HepG2 (cell line): ENCODE results near the gene SRP14. TPM values are rescaled to one million over a fixed set of nuclear protein-coding genes. Genes with fewer than 3 reads are reported as not detected.

Experiments
- ATAC-seq: fragments of 200-7000 bp; cut with Tn5 transposase; 3 replicates; pipeline ENCODE4 v1.9.1; 2020; ENCODE audit warnings: mild to moderate bottlenecking, moderate library complexity
- BruUV-seq: library from RNA; stranded (reverse); fragments of 400-500 nt; replicated peaks from 2 replicates; lab custom pipeline; 2021; lab: Mats Ljungman, UMichigan
- CTCF ChIA-PET: fragments of 300-600 bp; formaldehyde crosslinking; extraction: SDS; loops from one replicate; lab custom pipeline; 2021; ENCODE audit warnings: low total read pairs, inconsistent platforms, low intra/inter-chr PET ratio; lab: Yijun Ruan, JAX
- POLR2A ChIA-PET: fragments of 350-600 bp; sonication (Branson Sonifier 250); formaldehyde crosslinking; loops from one replicate; lab custom pipeline; 2020; ENCODE audit warnings: antibody characterized with exemption, inconsistent platforms; lab: Yijun Ruan, JAX
- DNase-seq: peaks from one replicate; pipeline ENCODE4 v3.0.0-alpha.2; 2015; ENCODE audit warnings: low spot score
- FAIRE-seq: peaks from 3 replicates; lab custom pipeline; 2011; peaks lifted over from hg19 to GRCh38; lab: Jason Lieb, UNC
- H2AFZ ChIP-seq: one replicate; pipeline ENCODE4 v1.6.1; 2011; ENCODE audit warnings: low read length, inconsistent platforms
- H3K27ac ChIP-seq: fragments of 300-600 bp; 3 replicates; pipeline ENCODE4 v1.8.0; 2011; ENCODE audit warnings: mixed run types, mild to moderate bottlenecking, mixed read lengths, low read length, inconsistent platforms; ENCODE audit not compliant: insufficient read depth; ENCODE audit errors: extremely low read length
- H3K27me3 ChIP-seq, 2 experiments: fragments of 200-600 bp in 1 of 2; 2 replicates in 1 of 2; 3 replicates in 1 of 2; pipeline versions ENCODE4 v1.6.0 to v1.8.0; 2011; ENCODE audit warnings: low read length in 2 of 2, mild to moderate bottlenecking in 2 of 2, moderate library complexity in 2 of 2, inconsistent platforms in 1 of 2; ENCODE audit not compliant: insufficient read depth in 2 of 2, control insufficient read depth in 1 of 2
- H3K36me3 ChIP-seq, 2 experiments: fragments of 200-600 bp in 1 of 2; replicated peaks in 1 of 2; 2 replicates in 1 of 2; 3 replicates in 1 of 2; pipeline versions ENCODE4 v1.5.1 to v1.8.0; 2011; ENCODE audit warnings: low read length in 2 of 2, inconsistent platforms in 1 of 2; ENCODE audit not compliant: insufficient read depth in 2 of 2, control insufficient read depth in 1 of 2
- H3K4me1 ChIP-seq: 2 replicates; pipeline ENCODE4 v1.5.1; 2012; ENCODE audit warnings: low read length, inconsistent platforms; ENCODE audit not compliant: insufficient read depth
- H3K4me2 ChIP-seq: 2 replicates; pipeline ENCODE4 v1.6.0; 2011; ENCODE audit warnings: low read depth, low read length, inconsistent platforms
- H3K4me3 ChIP-seq, 3 experiments: fragments of 200-600 bp in 1 of 3; sonication (generic), shearing (Covaris generic) in 1 of 3; replicated peaks in 1 of 3; 2 replicates each; pipeline ENCODE4 v1.5.1; 2011 to 2016; ENCODE audit warnings: low read length in 3 of 3, inconsistent platforms in 2 of 3, low read depth in 2 of 3, mild to moderate bottlenecking in 2 of 3, control low read depth in 1 of 3, mixed read lengths in 1 of 3; ENCODE audit not compliant: insufficient read depth in 1 of 3
- H3K79me2 ChIP-seq: one replicate; pipeline ENCODE4 v1.6.1; 2011; ENCODE audit warnings: low read length, inconsistent platforms; ENCODE audit not compliant: insufficient read depth
- H3K9ac ChIP-seq: 2 replicates; pipeline ENCODE4 v1.6.0; 2011; ENCODE audit warnings: mild to moderate bottlenecking, low read depth, low read length, inconsistent platforms; ENCODE audit not compliant: insufficient read depth
- H3K9me3 ChIP-seq: 2 replicates; pipeline ENCODE4 v1.5.1; 2012; ENCODE audit warnings: mild to moderate bottlenecking, low read length
- H4K20me1 ChIP-seq: 2 replicates; pipeline ENCODE4 v1.6.0; 2011; ENCODE audit warnings: inconsistent platforms, mild to moderate bottlenecking, low read length, moderate library complexity; ENCODE audit not compliant: insufficient read depth
- BCLAF1 ChIP-seq: fragments of 450-650 bp; IDR thresholded peaks from 2 replicates; pipeline ENCODE4 v1.6.1; 2017; ENCODE audit warnings: mild to moderate bottlenecking
- CTCF ChIP-seq: sonication (generic); formaldehyde crosslinking; IDR thresholded peaks from 2 replicates; pipeline ENCODE4 v1.5.0; 2020; ENCODE audit warnings: mild to moderate bottlenecking, missing genetic modification reagents, moderate library complexity
- HNRNPH1 ChIP-seq: fragments of 200-400 bp; formaldehyde crosslinking; optimal IDR thresholded peaks from 2 replicates; pipeline ENCODE3; 2017; ENCODE audit warnings: mild to moderate bottlenecking, low read depth, low read length
- HOXA5 ChIP-seq: sonication (generic); formaldehyde crosslinking; IDR thresholded peaks from 2 replicates; pipeline ENCODE4 v1.4.0; 2020; ENCODE audit warnings: missing genetic modification reagents
- JUND ChIP-seq: sonication (generic); formaldehyde crosslinking; IDR thresholded peaks from 2 replicates; pipeline ENCODE4 v1.8.0; 2022; ENCODE audit warnings: mild to moderate bottlenecking, missing genetic modification reagents
- KAT8 ChIP-seq: IDR thresholded peaks from 2 replicates; pipeline ENCODE4 v1.6.1; 2016; ENCODE audit warnings: missing genetic modification reagents, missing compliant biosample characterization
- MXD3 ChIP-seq: IDR thresholded peaks from 2 replicates; pipeline ENCODE4 v1.6.1; 2016; ENCODE audit warnings: mild to moderate bottlenecking, missing biosample characterization, missing genetic modification reagents
- MXI1 ChIP-seq: IDR thresholded peaks from 3 replicates; pipeline ENCODE4 v1.6.1; 2012; ENCODE audit warnings: low read depth, low read length, inconsistent platforms, borderline replicate concordance
- SPEN ChIP-seq: sonication (generic); formaldehyde crosslinking; IDR thresholded peaks from 2 replicates; pipeline ENCODE4 v1.5.1; 2020; ENCODE audit warnings: low read depth, mild to moderate bottlenecking, missing genetic modification reagents
- STAG1 ChIP-seq: sonication (generic); formaldehyde crosslinking; IDR thresholded peaks from 2 replicates; pipeline ENCODE4 v1.4.0; 2020; ENCODE audit warnings: missing genetic modification reagents
- YEATS2 ChIP-seq: sonication (generic); formaldehyde crosslinking; IDR thresholded peaks from 2 replicates; pipeline ENCODE4 v1.4.0; 2020; ENCODE audit warnings: missing genetic modification reagents, borderline replicate concordance
- ZBTB38 ChIP-seq: sonication (generic); formaldehyde crosslinking; IDR thresholded peaks from 2 replicates; pipeline ENCODE4 v1.5.1; 2020; ENCODE audit warnings: mild to moderate bottlenecking, missing genetic modification reagents
- ZFP90 ChIP-seq: sonication (generic); formaldehyde crosslinking; IDR thresholded peaks from 2 replicates; pipeline ENCODE4 v1.8.0; 2022; ENCODE audit warnings: missing genetic modification reagents, mild to moderate bottlenecking, inconsistent platforms, borderline replicate concordance
- ZNF639 ChIP-seq: conservative IDR thresholded peaks from 2 replicates; pipeline ENCODE4 v1.6.1; 2018; ENCODE audit warnings: missing genetic modification reagents
- ZNF781 ChIP-seq: sonication (generic); formaldehyde crosslinking; IDR thresholded peaks from 2 replicates; pipeline ENCODE4 v1.5.1; 2020; ENCODE audit warnings: borderline replicate concordance, mild to moderate bottlenecking, missing genetic modification reagents; ENCODE audit errors: not compliant biosample characterization
- ZSCAN31 ChIP-seq: sonication (generic); formaldehyde crosslinking; IDR thresholded peaks from 2 replicates; pipeline ENCODE4 v1.5.0; 2020; ENCODE audit warnings: low read depth, mild to moderate bottlenecking, missing genetic modification reagents
- WGBS: methylation state at CpG from one replicate; pipeline ENCODE4 v1.1.6; 2017; ENCODE audit warnings: low lambda C conversion rate; 5-methylcytosine and 5-hydroxymethylcytosine counted together
- in situ Hi-C: cut with HindIII; loops from 2 replicates; pipeline ENCODE4 v1.10.0; 2017; ENCODE audit warnings: low pct_unique_long_range_greater_than_20kb; ENCODE audit not compliant: extremely low pct_ligation_motif_present
- intact Hi-C: fragments of 100-400 bp; cut with micrococcal nuclease; formaldehyde crosslinking; loops from one replicate; pipeline ENCODE4 v1.10.0; 2022; ENCODE audit not compliant: unreplicated experiment
- polyA plus RNA-seq, 8 experiments: library from polyadenylated mRNA; depleted of rRNA in 3 of 8; stranded (reverse) in 7 of 8; unstranded in 1 of 8; fragments of >200 nt; fragmentation: Illumina TruSeq in 4 of 8; extraction: Trizol in 4 of 8; gene quantifications; 2 replicates each; pipeline versions ENCODE4 v1.2.1 to v1.2.3, GENCODE V29; 2011 to 2016; ENCODE audit warnings: low read depth in 4 of 8, missing spikeins in 1 of 8, mixed read lengths in 1 of 8; ENCODE audit not compliant: insufficient read depth in 1 of 8
- total RNA-seq, 5 experiments: library from RNA; depleted of rRNA; stranded (reverse); fragments of >200 nt; fragmentation: Illumina TruSeq; extraction: Trizol; gene quantifications; 2 replicates each; pipeline ENCODE4 v1.2.3, GENCODE V29; 2016; ENCODE audit warnings: low read depth in 1 of 5

The SRP14 gene
- total and polyA plus RNA-seq, 2 of the 13 experiments (the other 11 are each of a cell fraction or from before 2014, with no cell fraction given) = 208 to 356 TPM

GRCh38 chr15:40044717-40045571, 6.0 kb upstream of the SRP14 start:
- Histone ChIP-seq H3K4me1 (peaks cover 54% of the 10 kb centered on the region), H4K20me1 (no peaks in the 10 kb centered on the region), H2AFZ (no peak overlapping the region), H3K27ac (peak overlapping the region; percentile 15), H3K9me3 (no peaks in the 10 kb centered on the region), H3K27me3 (no peaks in the 10 kb centered on the region), H3K4me2 (peak overlapping the region; percentile 77), H3K79me2 (no peaks in the 10 kb centered on the region), H3K36me3 (no peaks in the 10 kb centered on the region), H3K4me3 (peak overlapping the region; percentile 14 to 60 (median 50); a peak in 5 of 6 replicates), H3K9ac (peak overlapping the region; percentile 34; the same call in 1 of the 2 replicates)
- ChIA-PET CTCF (interaction anchor here (1.2 to 2.3 kb wide), 3 partner anchors 64 to 230 kb away, joined by 5 to 19 read pairs (median 7); partner anchors contain the start of gene BMF), POLR2A (interaction anchor here (0.8 to 3.1 kb wide), 7 partner anchors 25 to 62 kb away, joined by 3 to 15 read pairs (median 3); no protein-coding TSS in a partner anchor)
- intact Hi-C loops = loop anchor here (1.0 to 5.0 kb wide), 2 partner anchors 117 to 229 kb away; partner anchors contain the start of gene BUB1B
- ATAC-seq (peak; percentile 88), FAIRE-seq (no peak), DNase-seq (peak; percentile 56)
- no TSS peak for BruUV-seq
- in situ Hi-C loops = loop anchor here (5.0 to 10.0 kb wide), 3 partner anchors 67 to 227 kb away; partner anchors contain the start of gene BUB1B
- 3% methylated on average over 19 of the region's 22 CpGs for WGBS
- no peak for TF ChIP-seq HNRNPH1
- peak; percentile 99 for TF ChIP-seq STAG1 (CRISPR knock-in tag)
- peak; percentile 19; the same call in 1 of the 2 replicates for TF ChIP-seq HOXA5
- peak; percentile 37; the same call in 1 of the 2 replicates for TF ChIP-seq YEATS2 (CRISPR knock-in tag)
- TF ChIP-seq SPEN (CRISPR knock-in tag) = peak; percentile 22; the same call in 1 of the 2 replicates
- peak; percentile 74; the same call in 2 of the 3 replicates for TF ChIP-seq MXI1
- TF ChIP-seq KAT8 = peak; percentile 30; the same call in 1 of the 2 replicates
- peak; percentile 56; the same call in 1 of the 2 replicates for TF ChIP-seq MXD3
- TF ChIP-seq ZFP90 = 0 out of 2 replicates have a peak, but pooled peaks have one; percentile 60
- TF ChIP-seq ZBTB38 (CRISPR knock-in tag) = 0 out of 2 replicates have a peak, but pooled peaks have one; percentile 26
- peak; percentile 44; the same call in 1 of the 2 replicates for TF ChIP-seq JUND (CRISPR knock-in tag)
- TF ChIP-seq CTCF (CRISPR knock-in tag) = peak; percentile 99
- no peak for TF ChIP-seq BCLAF1
- TF ChIP-seq ZSCAN31 (CRISPR knock-in tag) = 0 out of 2 replicates have a peak, but pooled peaks have one; percentile 31
- TF ChIP-seq ZNF781 (CRISPR knock-in tag) = no peak
- no peak for TF ChIP-seq ZNF639
